HG03025 (cell line): ENCODE data around the gene CYB5R3.
"Not testable (repeated sequence)": the region's sequence is repeated elsewhere in the genome, so short reads cannot be mapped to it uniquely, and the experiment has no call there.

Experiments
- ATAC-seq: cut with Tn5 transposase; IDR thresholded peaks from one replicate; pipeline ENCODE4 v1.9.1; 2021; ENCODE audit warnings: mild to moderate bottlenecking, moderate library complexity; ENCODE audit not compliant: unreplicated experiment, low FRiP score

CYB5R3 gene

GRCh38 chr22:42679691-42680090 is 30.5 kb upstream of the CYB5R3 start:
- no peak for ATAC-seq

GRCh38 chr22:42678894-42679293 is 29.7 kb upstream of the CYB5R3 start:
- no peak for ATAC-seq

GRCh38 chr22:42677936-42678335 is 28.7 kb upstream of the CYB5R3 start:
- not testable (repeated sequence) for ATAC-seq

GRCh38 chr22:42676059-42676607 is 26.9 kb upstream of the CYB5R3 start:
- no peak for ATAC-seq

GRCh38 chr22:42673898-42674401 is 24.8 kb upstream of the CYB5R3 start:
- no peak for ATAC-seq

GRCh38 chr22:42673071-42673470 is 23.9 kb upstream of the CYB5R3 start:
- not testable (repeated sequence) for ATAC-seq

- ATAC-seq, result no peak
These were observed 21.9 kb upstream of the CYB5R3 start for GRCh38 chr22:42670921-42671709.

GRCh38 chr22:42670046-42670445 is 20.9 kb upstream of the CYB5R3 start:
- no peak for ATAC-seq

- ATAC-seq, result not testable (repeated sequence)
These were observed 17.2 kb upstream of the CYB5R3 start for GRCh38 chr22:42666393-42666792.

- ATAC-seq, result no peak
These were observed 16.0 kb upstream of the CYB5R3 start for GRCh38 chr22:42664976-42665831.

- no peak for ATAC-seq
These were observed 13.0 kb upstream of the CYB5R3 start for GRCh38 chr22:42661985-42662831.

- ATAC-seq, result no peak
These were observed 7.4 kb upstream of the CYB5R3 start for GRCh38 chr22:42656578-42656977.

- no peak for ATAC-seq
These were observed 6.5 kb upstream of the CYB5R3 start for GRCh38 chr22:42655693-42656092.

GRCh38 chr22:42654436-42655073 is 5.4 kb upstream of the CYB5R3 start:
- no peak for ATAC-seq

GRCh38 chr22:42653999-42654398 is 4.8 kb upstream of the CYB5R3 start:
- ATAC-seq, result no peak

- ATAC-seq, result no peak
These were observed 1.9 kb upstream of the CYB5R3 start for GRCh38 chr22:42651134-42651533.

GRCh38 chr22:42648368-42649245 is 585 bp downstream of the CYB5R3 start:
- peak; percentile 39 for ATAC-seq

- no peak for ATAC-seq
These were observed 1.2 kb downstream of the CYB5R3 start for GRCh38 chr22:42648017-42648367.
